22Rv1 (cell line): Measurements from ENCODE around the gene POGK.
A peak's percentile ranks its signal among the peaks of the same experiment; 100 is the strongest.

Experiments used
- CTCF ChIP-seq: fragments of 450-650 bp; IDR thresholded peaks from 2 replicates; pipeline ENCODE4 v1.5.1; 2017; ENCODE audit warnings: mild to moderate bottlenecking
- ZFX ChIP-seq: fragments of 450-650 bp; IDR thresholded peaks from 2 replicates; pipeline ENCODE4 v1.6.1; 2017; ENCODE audit warnings: antibody characterized with exemption, borderline replicate concordance

- peak; percentile 21; the same call in 1 of the 2 replicates for TF ChIP-seq CTCF
- TF ChIP-seq ZFX, result no peak
These were observed 44.9 kb downstream of the POGK start for GRCh38 chr1:166884040-166884642.
